ENCODE data around the gene GP1BB.
"Not testable (repeated sequence)": the region's sequence is repeated elsewhere in the genome, so short reads cannot be mapped to it uniquely, and the experiment has no call there.

GP1BB gene

GRCh38 chr22:19714312-19715187 is 8.8 kb upstream of the GP1BB start, which contains the start of gene SEPTIN5:
Gene SEPTIN5 (plus strand): TSS chr22:19714503. CDS start chr22:19714589, 86 bp downstream.
- DNase-seq, result no peak

- no peak for DNase-seq
Measured at GRCh38 chr22:19715188-19715930, 8.0 kb upstream of the GP1BB start.

- no peak for DNase-seq
Measured at GRCh38 chr22:19716041-19716828, 7.1 kb upstream of the GP1BB start.

GRCh38 chr22:19716829-19717105 is 6.6 kb upstream of the GP1BB start:
- DNase-seq, result no peak

GRCh38 chr22:19717181-19717580 is 6.2 kb upstream of the GP1BB start:
- DNase-seq, result no peak

GRCh38 chr22:19717691-19718455 is 5.5 kb upstream of the GP1BB start:
- peak; percentile 37 to 85 for DNase-seq

GRCh38 chr22:19718456-19719049 is 4.8 kb upstream of the GP1BB start:
- DNase-seq, result no peak

- no peak for DNase-seq
Measured at GRCh38 chr22:19719050-19719482, 4.3 kb upstream of the GP1BB start.

GRCh38 chr22:19719488-19720021 is 3.8 kb upstream of the GP1BB start:
- no peak for DNase-seq

- DNase-seq, result no peak
Measured at GRCh38 chr22:19720150-19720827, 3.0 kb upstream of the GP1BB start.

GRCh38 chr22:19720999-19721329 is 2.4 kb upstream of the GP1BB start:
- no peak for DNase-seq

- no peak for DNase-seq
Measured at GRCh38 chr22:19721330-19722177, 1.8 kb upstream of the GP1BB start.

- DNase-seq, result no peak
Measured at GRCh38 chr22:19722178-19722981, 959 bp upstream of the GP1BB start.

- no peak for DNase-seq
Measured at GRCh38 chr22:19722982-19723231, 432 bp upstream of the GP1BB start.

GRCh38 chr22:19723983-19724827 is 866 bp downstream of the GP1BB start:
- peak; percentile 13 to 29 for DNase-seq

- no peak for DNase-seq
Measured at GRCh38 chr22:19724927-19725661, 1.8 kb downstream of the GP1BB start.

GRCh38 chr22:19726064-19726788 is 2.9 kb downstream of the GP1BB start:
- not testable (repeated sequence) for DNase-seq
